IPS-18c (cell line): Measurements from ENCODE around the gene DHX9.

ENCODE experiments used
- H3K4me3 ChIP-seq: 2 replicates; pipeline ENCODE4 v1.7.0; 2013; ENCODE audit warnings: low read depth, mild to moderate bottlenecking, low read length, moderate library complexity; ENCODE audit not compliant: insufficient read depth
- H3K9me3 ChIP-seq: one replicate; pipeline ENCODE4 v1.6.1; 2013; ENCODE audit warnings: mild to moderate bottlenecking, low read length, moderate library complexity; ENCODE audit not compliant: control insufficient read depth, insufficient read depth

DHX9 gene

GRCh38 chr1:182925661-182926060 lies 86.5 kb downstream of the DHX9 start:
- Histone ChIP-seq H3K9me3 (no peaks in the 10 kb centered on the region), H3K4me3 (no peak overlapping the region)

GRCh38 chr1:182927693-182928433 lies 88.7 kb downstream of the DHX9 start:
- Histone ChIP-seq H3K4me3 (no peak overlapping the region), H3K9me3 (no peaks in the 10 kb centered on the region)

GRCh38 chr1:182930985-182931384 lies 91.8 kb downstream of the DHX9 start:
- Histone ChIP-seq H3K9me3 (no peaks in the 10 kb centered on the region), H3K4me3 (no peak overlapping the region)

- Histone ChIP-seq H3K4me3 (no peak overlapping the region), H3K9me3 (no peaks in the 10 kb centered on the region)
Observed at GRCh38 chr1:182935716-182936115, 96.6 kb downstream of the DHX9 start.
